H9 (cell line): ENCODE results near the gene CCDC57. TPM values are rescaled to one million over a fixed set of nuclear protein-coding genes. Genes with fewer than 3 reads are reported as not detected.

Source experiments
- DNase-seq: peaks from one replicate; pipeline ENCODE4 v3.0.0-alpha.2; 2017
- H2AFZ ChIP-seq: one replicate; pipeline ENCODE4 v1.6.1; 2013; ENCODE audit warnings: mild to moderate bottlenecking, low read length, control low read depth, moderate library complexity
- H2AK5ac ChIP-seq: 2 replicates; pipeline ENCODE4 v1.6.1; 2013; ENCODE audit warnings: low read length, control low read depth, mixed read lengths; ENCODE audit not compliant: insufficient read length
- H2BK120ac ChIP-seq: one replicate; pipeline ENCODE4 v1.6.1; 2013; ENCODE audit warnings: low read depth, mild to moderate bottlenecking, low read length, control low read depth, inconsistent platforms; ENCODE audit not compliant: poor library complexity, severe bottlenecking
- H2BK12ac ChIP-seq: 2 replicates; pipeline ENCODE4 v1.6.1; 2013; ENCODE audit warnings: low read length, control low read depth, mixed read lengths, low read depth; ENCODE audit not compliant: insufficient read length
- H2BK15ac ChIP-seq: 2 replicates; pipeline ENCODE4 v1.6.1; 2013; ENCODE audit warnings: low read depth, low read length, control low read depth
- H2BK20ac ChIP-seq: one replicate; pipeline ENCODE4 v1.6.1; 2013; ENCODE audit warnings: low read depth, mild to moderate bottlenecking, low read length, control low read depth, inconsistent platforms; ENCODE audit not compliant: poor library complexity, severe bottlenecking
- H2BK5ac ChIP-seq: 2 replicates; pipeline ENCODE4 v1.6.1; 2013; ENCODE audit warnings: low read length, control low read depth, mixed read lengths; ENCODE audit not compliant: insufficient read length
- H3K14ac ChIP-seq: 2 replicates; pipeline ENCODE4 v1.6.1; 2013; ENCODE audit warnings: low read length, control low read depth; ENCODE audit not compliant: insufficient read depth
- H3K18ac ChIP-seq: 2 replicates; pipeline ENCODE4 v1.6.1; 2013; ENCODE audit warnings: low read depth, mild to moderate bottlenecking, mixed read lengths, low read length, control low read depth; ENCODE audit not compliant: insufficient read length
- H3K23ac ChIP-seq: 2 replicates; pipeline ENCODE4 v1.6.1; 2013; ENCODE audit warnings: low read length, control low read depth, mixed read lengths, low read depth; ENCODE audit not compliant: insufficient read length
- H3K23me2 ChIP-seq: 2 replicates; pipeline ENCODE4 v1.6.1; 2013; ENCODE audit warnings: low read depth, mild to moderate bottlenecking, mixed read lengths, low read length, control low read depth; ENCODE audit not compliant: insufficient read length, poor library complexity, severe bottlenecking
- H3K27ac ChIP-seq: 2 replicates; pipeline ENCODE4 v1.5.1; 2013; ENCODE audit warnings: low read length, control low read depth, mixed read lengths, low read depth; ENCODE audit not compliant: insufficient read length
- H3K27me3 ChIP-seq: 2 replicates; pipeline ENCODE4 v1.6.1; 2013; ENCODE audit warnings: low read length, control low read depth, inconsistent platforms; ENCODE audit not compliant: insufficient read depth
- H3K4ac ChIP-seq: 2 replicates; pipeline ENCODE4 v1.6.1; 2013; ENCODE audit warnings: low read depth, mild to moderate bottlenecking, control low read depth, inconsistent platforms, low read length, moderate library complexity
- H3K4me1 ChIP-seq: 2 replicates; pipeline ENCODE4 v1.6.1; 2013; ENCODE audit warnings: low read length, control low read depth, inconsistent platforms; ENCODE audit not compliant: insufficient read depth
- H3K4me2 ChIP-seq: 2 replicates; pipeline ENCODE4 v1.6.1; 2013; ENCODE audit warnings: low read length, control low read depth, mixed read lengths; ENCODE audit not compliant: insufficient read length, insufficient read depth
- H3K56ac ChIP-seq: 2 replicates; pipeline ENCODE4 v1.6.1; 2013; ENCODE audit warnings: low read depth, mild to moderate bottlenecking, mixed read lengths, low read length, control low read depth; ENCODE audit not compliant: insufficient read length
- H3K79me1 ChIP-seq: 2 replicates; pipeline ENCODE4 v1.6.1; 2013; ENCODE audit warnings: low read depth, mild to moderate bottlenecking, moderate library complexity, low read length, control low read depth, inconsistent platforms; ENCODE audit not compliant: insufficient read depth, poor library complexity, severe bottlenecking
- H3K79me2 ChIP-seq: 2 replicates; pipeline ENCODE4 v1.6.1; 2013; ENCODE audit warnings: low read length, control low read depth, inconsistent platforms; ENCODE audit not compliant: insufficient read depth
- H3K9ac ChIP-seq: 2 replicates; pipeline ENCODE4 v1.6.1; 2013; ENCODE audit warnings: low read length, control low read depth, mixed read lengths; ENCODE audit not compliant: insufficient read length; ENCODE audit errors: extremely low read depth
- H3K9me3 ChIP-seq: one replicate; pipeline ENCODE4 v1.6.1; 2013; ENCODE audit warnings: low read depth, low read length, inconsistent platforms; ENCODE audit not compliant: control insufficient read depth
- H3T11ph ChIP-seq: one replicate; pipeline ENCODE4 v1.6.1; 2013; ENCODE audit warnings: mild to moderate bottlenecking, low read length, control low read depth, inconsistent platforms
- H4K20me1 ChIP-seq: one replicate; pipeline ENCODE4 v1.6.1; 2013; ENCODE audit not compliant: control insufficient read depth, insufficient read length, insufficient read depth
- H4K5ac ChIP-seq: 2 replicates; pipeline ENCODE4 v1.6.1; 2013; ENCODE audit warnings: low read depth, mild to moderate bottlenecking, mixed read lengths, low read length, control low read depth; ENCODE audit not compliant: insufficient read length
- H4K8ac ChIP-seq: replicated peaks from 2 replicates; pipeline ENCODE4 v1.6.1; 2013; ENCODE audit warnings: low read length, control low read depth, mixed read lengths, low read depth; ENCODE audit not compliant: insufficient read length
- H4K91ac ChIP-seq: 2 replicates; pipeline ENCODE4 v1.6.1; 2013; ENCODE audit warnings: low read depth, mild to moderate bottlenecking, moderate library complexity, mixed read lengths, low read length, control low read depth; ENCODE audit not compliant: insufficient read length
- H3K27ac Mint-ChIP-seq, 3 experiments: 2 replicates in 2 of 3; 3 replicates in 1 of 3; pipeline ENCODE4 v1.8.0; 2020 to 2021; ENCODE audit warnings: mixed read lengths in 3 of 3, mild to moderate bottlenecking in 1 of 3, moderate library complexity in 1 of 3
- H3K27me3 Mint-ChIP-seq: 2 replicates; pipeline ENCODE4 v1.8.0; 2021; ENCODE audit warnings: low read depth, mild to moderate bottlenecking, moderate library complexity, mixed read lengths
- H3K36me3 Mint-ChIP-seq, 3 experiments: 2 replicates in 2 of 3; 3 replicates in 1 of 3; pipeline ENCODE4 v1.8.0; 2020 to 2021; ENCODE audit warnings: low read depth in 3 of 3, mixed read lengths in 3 of 3; ENCODE audit not compliant: insufficient read depth in 1 of 3
- H3K4me1 Mint-ChIP-seq, 2 experiments: 2 replicates each; pipeline ENCODE4 v1.8.0; 2020; ENCODE audit warnings: mixed read lengths in 2 of 2
- H3K4me3 Mint-ChIP-seq, 2 experiments: 2 replicates in 1 of 2; 3 replicates in 1 of 2; pipeline ENCODE4 v1.8.0; 2020 to 2021; ENCODE audit warnings: mild to moderate bottlenecking in 2 of 2, mixed read lengths in 2 of 2, moderate library complexity in 1 of 2
- H3K9me3 Mint-ChIP-seq, 2 experiments: 2 replicates in 1 of 2; 3 replicates in 1 of 2; pipeline ENCODE4 v1.8.0; 2020; ENCODE audit warnings: mild to moderate bottlenecking in 2 of 2, mixed read lengths in 2 of 2, moderate library complexity in 1 of 2
- WGBS: extraction: QIAGEN DNeasy Blood & Tissue Kit; methylation state at CpG from one replicate; pipeline ENCODE4 v1.1.7; 2013; ENCODE audit warnings: missing lambda C conversion rate, low lambda C conversion rate, mixed read lengths; ENCODE audit not compliant: insufficient read length; ENCODE audit errors: extremely low coverage; 5-methylcytosine and 5-hydroxymethylcytosine counted together
- total RNA-seq: library from RNA; stranded (reverse); gene quantifications from 2 replicates; pipeline ENCODE4 v1.2.1, GENCODE V29; 2021
- TF ChIP-seq, protein P1 (sequence below): fragments of 200-600 bp; sonication (generic); conservative IDR thresholded peaks from 3 replicates; pipeline ENCODE4 v1.8.0; 2021; ENCODE audit warnings: antibody characterized with exemption, mild to moderate bottlenecking

CCDC57 gene
- total RNA-seq, 1 experiment from 2014 or later: 11.0 TPM

DNA sequence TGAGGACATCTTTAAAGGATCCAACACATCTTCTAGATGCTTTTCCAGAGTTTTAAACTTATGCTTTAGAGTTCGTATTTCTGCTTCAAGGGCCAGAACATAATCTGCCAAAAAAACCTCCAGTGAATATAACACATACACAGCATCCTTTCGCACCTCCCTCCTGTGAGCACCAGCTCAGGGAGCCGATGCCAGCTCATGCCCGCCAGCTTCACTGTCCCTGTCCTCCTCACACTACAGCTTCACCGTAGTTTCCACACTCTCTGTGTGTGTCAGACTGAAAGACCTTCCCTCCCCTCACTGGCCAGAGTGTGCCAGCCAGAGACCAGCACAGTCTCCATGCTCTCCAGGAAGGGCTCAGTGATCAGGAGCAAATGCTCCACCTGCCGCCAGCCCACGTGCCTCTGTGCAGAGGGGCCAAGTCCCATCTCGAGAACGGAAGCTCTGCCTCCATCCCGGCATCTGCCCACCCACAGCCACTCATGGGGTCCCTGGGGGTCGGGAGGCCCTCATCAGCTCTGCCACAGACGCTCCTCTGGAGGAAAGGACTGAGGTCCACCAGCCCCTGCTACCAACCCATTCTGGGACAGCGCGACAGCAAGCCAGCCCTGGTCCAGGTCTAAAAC is 40.8 kb downstream of the CCDC57 start:
- peaks cover 24 to 44% (median 40%) of the 10 kb centered on the region in 3 experiments for H3K36me3 Mint-ChIP-seq
- H3K4me1 Mint-ChIP-seq: peaks cover 33 to 39% of the 10 kb centered on the region in 2 experiments
- H3K27me3 Mint-ChIP-seq: peaks cover 100% of the 10 kb centered on the region

More for the DNA sequence above, 40.8 kb downstream of the CCDC57 start:
- Histone ChIP-seq H2BK5ac (no peak overlapping the region), H3K79me1 (no peaks in the 10 kb centered on the region), H3K27ac (no peak overlapping the region), H4K91ac (no peak overlapping the region), H2AFZ (no peak overlapping the region), H2BK12ac (no peak overlapping the region), H3T11ph (no peak overlapping the region), H2AK5ac (no peak overlapping the region), H3K79me2 (no peaks in the 10 kb centered on the region), H4K5ac (no peak overlapping the region), H3K9me3 (no peaks in the 10 kb centered on the region), H3K18ac (no peak overlapping the region), H4K20me1 (no peaks in the 10 kb centered on the region), H4K8ac (no peak overlapping the region), H3K14ac (no peak overlapping the region), H3K56ac (no peak overlapping the region), H2BK120ac (no peak overlapping the region), H2BK15ac (no peak overlapping the region), H3K23ac (no peak overlapping the region), H2BK20ac (no peak overlapping the region), H3K27me3 (peaks cover 55% of the 10 kb centered on the region), H3K4ac (no peak overlapping the region), H3K23me2 (no peaks in the 10 kb centered on the region), H3K4me2 (no peak overlapping the region), H3K4me1 (peaks cover 3% of the 10 kb centered on the region), H3K9ac (no peak overlapping the region)
- WGBS: no CpG with 5 or more reads among the region's 14 CpGs
- H3K4me3 Mint-ChIP-seq: no peak overlapping the region
- H3K27ac Mint-ChIP-seq: no peak overlapping the region
- H3K9me3 Mint-ChIP-seq: peaks cover 0 to 2% of the 10 kb centered on the region in 2 experiments; a peak in 2 of 5 replicates
- TF ChIP-seq, protein P1, sequence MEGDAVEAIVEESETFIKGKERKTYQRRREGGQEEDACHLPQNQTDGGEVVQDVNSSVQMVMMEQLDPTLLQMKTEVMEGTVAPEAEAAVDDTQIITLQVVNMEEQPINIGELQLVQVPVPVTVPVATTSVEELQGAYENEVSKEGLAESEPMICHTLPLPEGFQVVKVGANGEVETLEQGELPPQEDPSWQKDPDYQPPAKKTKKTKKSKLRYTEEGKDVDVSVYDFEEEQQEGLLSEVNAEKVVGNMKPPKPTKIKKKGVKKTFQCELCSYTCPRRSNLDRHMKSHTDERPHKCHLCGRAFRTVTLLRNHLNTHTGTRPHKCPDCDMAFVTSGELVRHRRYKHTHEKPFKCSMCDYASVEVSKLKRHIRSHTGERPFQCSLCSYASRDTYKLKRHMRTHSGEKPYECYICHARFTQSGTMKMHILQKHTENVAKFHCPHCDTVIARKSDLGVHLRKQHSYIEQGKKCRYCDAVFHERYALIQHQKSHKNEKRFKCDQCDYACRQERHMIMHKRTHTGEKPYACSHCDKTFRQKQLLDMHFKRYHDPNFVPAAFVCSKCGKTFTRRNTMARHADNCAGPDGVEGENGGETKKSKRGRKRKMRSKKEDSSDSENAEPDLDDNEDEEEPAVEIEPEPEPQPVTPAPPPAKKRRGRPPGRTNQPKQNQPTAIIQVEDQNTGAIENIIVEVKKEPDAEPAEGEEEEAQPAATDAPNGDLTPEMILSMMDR: no peak
- no peak for DNase-seq
